HG03460 (cell line): ENCODE measurements around the gene ATXN1.

Source experiments
- ATAC-seq: cut with Tn5 transposase; IDR thresholded peaks from one replicate; pipeline ENCODE4 v1.9.1; 2021; ENCODE audit not compliant: unreplicated experiment

The ATXN1 gene

DNA sequence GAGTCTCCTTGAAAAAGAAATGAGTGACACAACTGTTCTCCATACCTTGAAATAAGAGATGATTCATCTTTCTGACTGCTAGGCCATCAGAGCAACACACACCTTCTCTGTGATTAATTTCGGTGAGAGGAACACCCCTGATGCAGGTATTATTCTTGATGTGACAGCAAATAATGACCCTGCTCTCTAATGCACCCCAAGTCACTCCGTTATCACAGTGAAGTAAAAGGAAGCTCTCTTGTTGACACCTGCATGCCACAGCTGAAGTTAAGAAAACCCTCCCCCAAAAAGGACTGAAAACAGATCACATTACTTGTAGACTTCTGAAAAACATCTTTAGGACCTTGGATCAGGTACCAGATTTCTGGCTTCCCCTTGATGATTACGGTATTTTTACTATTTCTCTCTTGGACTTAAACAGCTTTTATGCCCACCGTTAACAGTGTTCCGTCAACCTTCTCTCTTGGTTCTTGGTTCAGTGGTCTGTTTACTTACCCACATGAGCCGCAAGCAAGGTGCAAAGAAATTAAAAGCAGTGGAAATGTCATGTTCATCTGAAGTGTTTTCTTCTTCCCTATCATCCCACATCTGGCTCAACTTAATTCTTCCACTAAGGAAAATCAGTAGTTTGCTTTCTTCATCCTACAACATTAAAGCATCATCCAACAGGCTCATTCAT lies 273.1 kb downstream of the ATXN1 start:
- ATAC-seq, result no peak

DNA sequence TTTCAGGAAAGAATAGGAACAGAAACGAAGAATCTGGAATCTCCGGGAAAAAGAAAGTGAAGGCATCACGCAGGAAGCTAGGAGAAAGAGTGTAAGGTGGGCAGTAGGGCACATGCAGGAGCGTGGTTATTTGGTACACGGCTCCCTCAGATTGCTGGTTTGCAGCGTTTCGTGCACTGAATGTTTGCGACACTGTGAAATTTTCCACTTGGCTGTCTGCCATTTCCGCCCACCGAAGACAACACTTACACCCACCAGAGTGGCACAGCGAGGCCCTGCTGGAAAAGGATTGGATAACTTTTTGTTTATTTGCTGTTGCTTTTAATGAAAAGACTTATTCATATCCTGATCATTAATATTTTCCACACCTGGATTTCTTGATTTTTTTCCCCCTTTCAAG lies 274.6 kb downstream of the ATXN1 start:
- ATAC-seq, result no peak

DNA sequence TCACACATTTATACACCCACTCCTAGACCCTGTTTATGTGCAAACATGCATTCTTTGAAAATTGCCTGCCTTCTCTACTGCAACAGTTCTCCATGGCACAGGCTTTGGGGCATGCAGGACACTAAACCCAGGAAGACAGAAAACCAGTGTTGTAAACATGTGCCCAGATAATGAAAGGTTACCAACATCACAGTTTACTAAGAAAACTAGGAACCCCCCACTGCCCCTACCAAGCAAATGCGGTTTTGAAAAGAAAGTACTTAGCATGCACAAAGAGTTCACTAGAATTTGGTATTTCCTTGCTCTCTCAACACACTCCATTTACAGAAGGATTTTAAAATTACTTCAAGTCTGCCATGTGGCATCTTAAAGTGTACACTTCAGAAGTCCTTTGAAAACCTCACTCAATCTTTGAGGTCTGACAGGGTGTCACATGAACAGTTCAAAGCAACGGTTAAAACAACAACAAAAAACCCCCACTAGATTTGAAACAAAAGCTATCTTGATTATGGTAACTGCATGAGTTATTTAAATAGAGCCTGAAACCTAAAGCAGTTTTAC lies 277.9 kb downstream of the ATXN1 start:
- ATAC-seq, result no peak

DNA sequence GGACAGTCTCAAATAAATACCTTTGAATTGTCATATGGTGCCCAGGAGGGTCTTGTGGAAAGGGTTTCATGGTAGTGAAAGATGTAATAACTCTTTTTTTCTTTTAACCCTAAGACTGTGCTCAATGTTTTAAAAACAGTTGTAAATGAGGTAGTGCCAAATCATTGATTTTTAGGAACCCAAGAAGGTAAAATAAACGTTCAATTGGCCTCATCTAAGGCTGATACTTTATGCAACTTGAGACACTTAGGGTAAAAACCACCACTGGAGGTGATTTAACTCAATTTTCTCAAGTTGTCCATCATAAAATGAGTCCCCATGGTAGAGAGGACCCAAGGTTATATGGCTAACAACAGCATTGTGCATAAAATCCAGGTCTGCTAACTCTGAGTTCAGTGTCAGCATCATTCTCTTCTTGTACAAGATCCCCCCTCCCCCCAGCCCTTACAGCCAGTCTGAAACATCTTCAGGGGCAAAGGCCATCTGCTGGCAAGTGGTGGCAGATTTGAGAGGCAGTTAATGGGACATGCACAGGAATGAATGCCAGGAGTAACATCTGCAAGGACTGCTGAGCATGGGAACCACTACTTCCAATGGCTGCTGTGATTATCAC lies 278.5 kb downstream of the ATXN1 start:
- ATAC-seq, result no peak

DNA sequence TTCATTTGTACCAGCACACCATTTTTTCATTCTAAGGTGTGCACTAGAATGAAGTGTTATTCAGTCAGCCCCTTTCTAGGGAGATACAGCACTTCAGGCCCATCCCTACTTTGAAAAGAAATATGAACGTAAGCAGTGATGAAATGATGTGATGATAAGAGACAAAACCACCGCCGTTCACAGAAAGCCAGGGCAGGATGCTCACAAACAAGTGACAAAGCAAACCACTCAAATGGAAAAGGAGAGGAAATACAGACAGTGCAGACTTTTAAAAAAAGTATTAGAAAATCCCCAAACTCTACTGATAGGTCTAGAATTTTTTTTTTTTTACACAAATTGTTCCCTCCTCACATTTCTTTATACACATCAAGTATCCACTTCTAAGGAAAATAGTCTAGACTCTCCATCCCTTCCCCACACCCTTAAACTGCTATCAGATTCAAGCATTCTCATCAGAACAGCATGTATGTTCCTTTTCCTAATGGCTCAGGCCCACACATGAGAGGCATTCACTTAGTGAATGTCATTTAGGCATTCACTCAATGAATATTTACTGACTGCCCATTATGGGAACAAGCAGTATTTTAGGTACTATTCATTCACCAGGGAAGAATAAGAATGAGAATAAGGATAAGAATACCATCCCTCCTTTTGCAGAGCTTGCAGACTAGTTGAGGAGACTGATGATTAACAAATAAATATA lies 279.4 kb downstream of the ATXN1 start:
- ATAC-seq, result no peak

DNA sequence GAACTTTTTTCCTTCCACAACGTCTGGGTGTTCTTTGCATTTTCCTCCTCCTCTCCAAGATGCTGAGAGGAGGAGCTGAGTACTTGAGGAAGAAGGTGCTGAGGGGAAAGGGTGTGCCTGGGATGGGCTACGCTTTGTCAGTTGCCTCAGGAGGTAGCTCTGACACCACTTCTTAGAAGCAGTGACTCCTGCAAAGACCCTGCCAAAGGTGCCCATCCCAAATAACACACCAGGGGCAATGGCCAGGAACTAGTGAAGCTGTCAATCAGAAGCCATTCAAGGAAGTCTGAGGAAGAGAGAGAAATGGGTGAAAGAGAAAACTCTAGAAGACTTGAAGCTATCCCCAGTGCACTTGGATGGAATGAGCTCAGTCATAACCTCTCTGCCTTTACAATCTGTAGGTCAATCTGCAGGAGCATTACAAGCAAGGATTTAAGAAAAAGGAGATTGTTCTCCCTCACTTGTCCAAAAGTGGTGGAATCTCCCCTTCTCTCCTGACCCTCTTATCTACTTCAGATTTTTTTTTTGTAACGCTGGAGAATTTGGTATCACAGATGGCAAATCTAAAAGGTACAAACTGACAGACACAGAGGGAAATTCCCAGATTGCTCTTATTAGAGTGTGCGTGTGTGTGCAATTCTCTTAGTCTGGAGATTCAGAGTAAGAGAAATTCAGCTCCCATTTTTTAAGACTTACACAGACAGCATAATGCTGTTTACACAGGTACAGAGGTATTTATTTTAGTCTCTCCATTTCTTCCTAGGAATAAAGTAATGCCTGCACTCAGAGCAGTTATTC lies 280.3 kb downstream of the ATXN1 start:
- ATAC-seq, result no peak

DNA sequence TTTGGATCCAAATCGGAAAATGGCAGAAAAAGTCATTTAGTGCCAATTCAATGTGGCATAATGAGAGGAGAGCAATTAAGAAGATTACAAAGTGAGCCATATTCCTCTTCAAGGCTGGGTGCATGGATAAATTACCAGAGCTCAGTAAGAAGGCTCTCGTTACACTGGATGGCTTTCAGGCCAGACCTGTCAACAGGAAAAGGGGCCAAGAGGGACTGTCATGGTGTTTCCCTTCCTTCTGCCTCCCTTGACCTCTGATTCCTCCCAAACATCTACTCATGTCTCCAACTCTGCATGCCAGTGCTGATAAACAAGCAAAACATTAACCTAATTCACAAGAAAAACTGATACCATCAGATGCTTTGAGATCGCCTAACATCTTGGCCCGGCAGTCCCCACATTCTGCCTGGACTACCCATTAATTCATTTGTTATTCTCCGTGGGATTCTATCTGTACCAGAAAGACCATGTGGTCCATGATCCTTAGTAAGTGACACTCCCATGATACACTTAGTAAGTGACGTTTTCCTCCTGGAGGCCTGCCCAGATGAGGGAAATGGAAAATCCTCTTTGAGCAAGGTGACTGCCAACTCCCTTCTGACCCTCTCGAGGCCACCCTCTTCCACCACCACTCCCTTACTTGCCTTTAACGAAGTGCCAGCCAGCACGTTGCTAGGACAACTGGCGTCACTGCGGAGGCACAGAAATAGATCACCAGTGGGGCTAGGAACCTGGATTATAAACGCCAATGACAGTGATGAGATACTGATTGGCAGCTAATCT lies 283.7 kb downstream of the ATXN1 start:
- no peak for ATAC-seq

DNA sequence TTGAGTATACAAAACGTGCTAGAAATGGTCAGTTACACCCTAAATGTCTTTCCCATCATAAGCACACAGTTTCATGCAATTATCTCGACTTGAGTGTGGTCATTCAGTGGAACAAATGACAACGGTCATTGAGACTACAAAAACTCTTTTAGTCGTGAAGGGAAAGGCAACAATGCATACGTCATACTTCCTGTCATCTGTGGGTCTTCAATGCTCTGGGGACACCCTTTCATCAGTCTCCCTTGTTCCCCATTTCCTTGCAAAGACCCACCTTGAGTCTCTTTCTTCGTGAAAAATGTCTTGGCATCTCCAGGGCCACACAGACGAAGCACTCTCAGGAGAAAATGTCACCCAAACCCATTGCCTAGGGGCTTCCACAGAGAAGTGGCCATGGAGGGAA lies 284.4 kb downstream of the ATXN1 start:
- no peak for ATAC-seq

DNA sequence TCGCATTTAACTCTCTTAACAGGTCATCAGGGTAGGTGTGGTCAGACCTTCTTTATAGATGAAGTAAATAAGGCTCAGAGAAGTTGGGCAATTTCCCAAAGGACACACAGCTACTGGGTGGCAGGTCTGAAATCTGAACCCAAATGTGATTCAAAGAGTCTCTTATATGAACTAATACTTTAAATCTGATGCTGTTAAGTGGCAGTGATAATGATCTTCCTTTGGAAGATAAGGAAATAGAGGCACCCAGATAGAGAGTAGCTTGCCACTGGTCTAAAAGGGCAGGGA lies 285.8 kb downstream of the ATXN1 start:
- no peak for ATAC-seq

DNA sequence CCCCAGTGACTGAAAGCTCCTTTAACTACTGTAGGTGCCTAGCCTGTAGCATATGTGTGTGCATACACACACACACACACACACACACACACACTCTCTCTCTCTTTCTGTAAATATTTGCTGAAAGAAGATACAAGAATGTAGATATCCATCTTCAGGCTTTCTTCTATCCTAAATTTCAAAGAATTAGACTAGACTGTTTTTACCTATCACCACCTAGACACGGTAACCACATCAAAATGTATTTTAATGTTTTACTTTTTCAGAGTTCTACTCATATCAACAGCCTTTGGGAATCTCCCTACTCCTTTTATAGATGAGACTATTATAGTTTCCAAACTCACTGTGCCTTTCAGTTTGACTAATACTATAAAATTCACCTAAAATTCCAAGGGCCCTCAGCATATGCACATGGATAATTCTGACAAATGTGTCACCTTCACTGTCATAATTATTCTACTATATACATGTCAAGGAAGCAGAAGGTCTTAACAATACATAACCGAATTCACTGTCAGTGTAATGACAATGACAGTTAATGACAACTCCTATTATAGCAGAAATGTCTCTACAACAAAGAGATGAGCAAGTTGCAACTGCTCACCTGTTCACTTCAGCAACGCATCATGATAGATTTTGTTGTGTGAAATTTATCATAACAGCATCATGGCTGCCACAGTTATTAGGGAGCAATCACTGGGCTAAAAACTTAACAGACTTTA lies 286.3 kb downstream of the ATXN1 start:
- ATAC-seq, result peak; percentile 21

DNA sequence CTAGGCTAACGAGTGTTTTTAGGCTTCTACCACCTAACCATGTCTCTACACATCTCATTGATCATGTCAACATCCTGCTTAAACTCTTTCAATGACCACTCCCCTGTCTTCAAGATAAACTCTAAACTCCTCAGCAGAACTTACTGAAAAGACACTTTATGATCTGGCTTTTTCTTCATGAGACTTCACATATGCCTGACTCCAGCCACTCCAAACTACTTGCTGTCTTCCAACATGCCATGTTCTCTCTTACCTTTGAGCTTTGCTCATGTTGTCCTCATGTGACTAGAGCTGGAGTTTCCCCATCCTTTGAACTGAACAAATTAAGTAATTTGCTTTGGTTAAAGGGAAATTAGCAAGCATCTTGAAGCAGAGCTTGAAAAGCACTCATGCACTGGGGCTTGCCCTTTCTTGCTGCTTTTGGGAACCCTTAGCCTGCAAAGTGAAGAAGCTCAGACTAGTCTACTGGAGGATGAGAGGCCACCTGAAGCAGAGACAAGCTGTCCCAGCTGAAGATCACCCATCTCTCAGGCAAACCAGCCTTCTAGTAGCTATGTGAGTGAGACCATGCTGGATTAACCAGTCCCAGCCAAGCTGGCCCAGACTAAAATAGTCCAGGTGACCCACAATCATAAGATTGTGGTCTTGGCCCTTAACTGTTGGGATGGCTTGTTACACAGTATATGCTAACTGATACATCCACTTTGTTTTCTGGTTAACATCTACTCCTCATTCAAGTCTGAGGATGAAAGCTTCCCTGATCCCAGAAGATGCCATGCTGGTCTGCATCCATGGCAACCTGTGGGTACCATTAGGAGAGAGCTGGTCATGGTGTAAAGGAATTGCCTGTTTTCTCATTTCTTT lies 287.1 kb downstream of the ATXN1 start:
- peak; percentile 2 for ATAC-seq

DNA sequence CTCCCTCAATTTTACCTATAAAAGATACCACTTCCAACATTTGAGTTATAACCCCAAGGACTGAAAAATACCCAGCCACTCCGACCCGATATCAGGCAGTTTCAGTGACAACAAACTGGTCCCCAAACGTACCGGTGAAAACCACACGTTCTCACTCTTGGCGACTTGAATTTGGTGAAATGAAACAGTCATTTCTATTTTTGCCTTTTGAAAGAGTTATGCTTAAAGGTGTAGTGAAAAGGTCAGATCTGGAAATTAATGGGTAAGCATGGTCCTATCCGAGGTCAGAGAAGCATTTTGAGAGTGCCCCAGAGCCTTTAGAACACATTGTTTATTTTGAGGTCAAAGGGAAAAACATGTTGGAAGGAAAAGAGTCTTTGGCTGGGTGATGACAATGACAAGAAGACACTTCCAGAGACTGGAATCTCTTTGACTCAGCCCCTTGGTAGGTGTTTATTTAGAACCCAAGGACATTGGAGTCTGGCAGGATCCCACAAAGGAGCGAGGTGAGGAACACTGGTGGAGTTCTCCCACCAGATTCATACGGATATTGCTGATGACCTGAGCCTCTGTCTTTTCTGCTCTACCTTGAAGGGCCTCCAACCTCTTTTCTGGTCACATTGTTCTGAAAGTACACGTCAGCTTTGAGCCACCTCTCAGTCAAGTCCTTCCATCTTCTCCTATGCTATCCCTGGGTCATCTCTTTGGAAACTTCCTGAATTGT lies 287.9 kb downstream of the ATXN1 start:
- peak; percentile 62 for ATAC-seq

DNA sequence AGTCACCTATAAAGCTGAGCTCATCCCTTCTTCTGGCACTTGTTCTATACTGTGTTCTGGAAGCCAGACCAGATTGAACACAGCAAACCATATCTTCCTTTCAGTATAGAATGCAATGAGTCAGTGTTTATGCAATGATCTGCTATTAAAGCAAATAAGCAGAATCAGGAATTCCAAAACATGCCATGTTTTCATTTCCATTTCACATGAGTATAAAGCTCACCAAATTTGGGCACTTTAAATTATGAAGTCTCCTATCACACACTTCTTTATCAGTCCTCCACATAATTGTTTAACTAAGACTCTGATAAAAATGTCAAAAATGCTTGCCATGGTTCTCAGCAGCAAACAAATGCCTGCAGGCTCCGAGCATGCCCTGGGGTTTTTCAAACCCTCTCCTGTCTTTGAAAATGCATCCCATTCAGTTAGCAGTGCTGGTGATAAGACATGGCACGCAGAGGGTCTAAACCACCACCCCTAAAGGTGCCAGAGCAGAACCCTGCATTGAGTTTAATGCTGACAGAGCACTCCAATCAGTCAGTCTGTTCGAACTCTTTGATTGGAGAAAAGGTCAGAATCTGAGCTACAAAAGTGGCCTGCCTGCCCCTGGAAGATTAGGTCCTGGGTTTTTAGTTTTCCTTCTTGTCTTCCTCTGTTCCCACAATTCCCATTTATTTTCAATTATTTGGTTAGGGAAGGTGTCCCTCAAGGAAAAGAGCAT lies 288.8 kb downstream of the ATXN1 start:
- ATAC-seq, result no peak

DNA sequence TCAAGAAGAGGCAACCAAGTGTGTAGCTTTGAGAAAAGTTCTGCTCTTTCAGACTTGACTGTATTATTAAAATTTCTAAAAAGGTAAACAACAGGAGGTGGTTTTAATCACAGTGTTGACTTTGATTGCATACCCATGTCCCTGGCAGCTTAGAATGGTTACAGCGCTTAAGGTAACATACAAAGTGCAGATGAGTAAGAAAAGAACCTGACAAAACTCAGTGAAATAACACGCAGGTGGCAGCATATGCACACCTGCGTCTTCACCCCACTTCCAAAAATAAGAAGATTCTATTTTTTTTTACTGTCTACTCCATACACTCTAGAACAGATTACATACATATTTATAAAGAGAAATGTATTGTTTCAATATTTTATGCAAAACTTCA lies 289.4 kb downstream of the ATXN1 start:
- no peak for ATAC-seq

DNA sequence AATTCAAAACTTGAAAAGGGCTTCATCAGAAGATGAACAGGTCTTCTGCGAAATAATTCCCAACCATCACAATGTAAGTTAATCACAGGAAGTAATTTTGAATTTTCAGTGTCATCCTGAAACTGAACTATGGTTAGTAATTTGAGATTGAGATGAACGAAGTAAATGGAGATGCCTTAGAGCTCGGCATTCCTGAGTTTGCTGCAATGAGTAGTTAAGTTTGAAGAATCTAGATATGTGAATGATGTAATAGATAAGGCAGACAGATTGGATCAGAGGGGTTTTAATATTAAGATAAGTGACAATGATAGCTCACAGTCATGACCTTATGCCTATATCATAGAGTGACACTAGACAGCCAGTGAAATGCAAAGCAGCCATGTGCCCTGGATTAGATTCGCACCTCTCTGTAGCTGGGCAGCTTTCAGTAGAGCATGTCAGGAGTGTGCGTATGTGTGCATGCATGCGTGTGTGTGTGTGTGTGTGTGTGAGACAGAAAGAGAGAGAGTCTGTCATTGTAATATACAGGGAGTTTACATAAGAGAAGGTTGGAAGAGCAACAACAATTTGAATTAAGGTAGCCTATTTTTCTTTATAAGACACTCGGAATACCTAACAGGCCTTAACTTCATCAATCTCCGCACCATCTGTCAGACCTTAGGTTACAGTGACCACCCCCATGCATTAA lies 289.9 kb downstream of the ATXN1 start:
- ATAC-seq, result peak; percentile 49

DNA sequence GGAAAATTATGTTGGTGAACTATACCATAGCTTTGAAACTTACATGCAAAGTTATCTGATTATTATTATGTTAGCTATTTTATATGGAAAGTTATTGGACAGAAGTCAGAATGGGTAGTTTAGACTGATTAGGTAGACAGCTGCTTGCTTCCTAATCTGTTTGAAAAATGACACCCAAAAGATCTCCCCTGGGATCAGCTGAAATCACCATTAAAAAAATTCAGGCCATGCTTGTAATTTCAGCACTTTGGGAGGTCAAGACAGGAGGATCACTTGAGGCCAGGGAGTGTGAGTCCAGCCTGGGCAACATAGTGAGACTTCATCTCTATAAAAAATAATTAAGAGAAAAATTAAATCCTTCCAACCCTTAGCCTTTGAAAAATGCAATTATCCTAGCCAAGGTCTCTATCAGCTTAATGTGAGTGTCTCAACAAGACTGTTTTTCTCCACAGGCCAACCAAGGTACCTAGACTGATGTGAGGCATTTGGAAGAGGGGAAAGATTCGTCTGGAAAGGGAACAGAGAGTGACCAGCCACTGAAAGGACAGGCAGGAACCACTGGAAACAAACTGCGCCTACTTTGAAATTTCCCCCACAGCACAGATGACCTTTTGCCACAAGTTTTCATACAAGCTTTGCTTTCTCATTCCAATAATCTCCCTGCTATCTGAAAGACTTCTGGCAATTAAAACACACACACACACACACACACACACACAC lies 290.6 kb downstream of the ATXN1 start:
- ATAC-seq, result no peak
